Endothelial cell of umbilical vein (primary cell): ENCODE results near the gene NTF3.

Experiments used
- CTCF ChIP-seq, 2 donors: IDR thresholded peaks; 1 replicate in 1 of 2; 2 replicates in 1 of 2; pipeline ENCODE4 v1.5.1; 2011; ENCODE audit warnings: low read length in 2 of 2, mild to moderate bottlenecking in 2 of 2, moderate library complexity in 2 of 2, control low read depth in 1 of 2, inconsistent platforms in 1 of 2, low read depth in 1 of 2; ENCODE audit not compliant: insufficient read depth in 1 of 2; ENCODE audit errors: extremely low read depth in 1 of 2
- EZH2 ChIP-seq: IDR thresholded peaks from 2 replicates; pipeline ENCODE4 v1.6.1; 2012; ENCODE audit warnings: borderline replicate concordance, low read depth, mild to moderate bottlenecking, moderate library complexity, low read length, inconsistent platforms; ENCODE audit not compliant: severe bottlenecking
- GATA2 ChIP-seq: IDR thresholded peaks from 2 replicates; pipeline ENCODE4 v1.7.0; 2011; ENCODE audit warnings: low read depth, mild to moderate bottlenecking, moderate library complexity, mixed read lengths, low read length; ENCODE audit not compliant: insufficient read length, insufficient read depth
- JUN ChIP-seq: IDR thresholded peaks from 2 replicates; pipeline ENCODE4 v1.6.1; 2011; ENCODE audit warnings: borderline replicate concordance, low read depth; ENCODE audit not compliant: insufficient read length, insufficient read depth
- MYC ChIP-seq: IDR thresholded peaks from one replicate; pipeline ENCODE4 v1.6.1; 2011; ENCODE audit warnings: mild to moderate bottlenecking, low read depth, low read length
- POLR2A ChIP-seq: IDR thresholded peaks from 2 replicates; pipeline ENCODE4 v1.6.1; 2012; ENCODE audit warnings: low read depth, mild to moderate bottlenecking, control low read depth, low read length
- POLR2AphosphoS5 ChIP-seq: IDR thresholded peaks from 2 replicates; pipeline ENCODE4 v1.6.1; 2012; ENCODE audit warnings: low read depth, mild to moderate bottlenecking, control low read depth, low read length, moderate library complexity; ENCODE audit not compliant: insufficient read depth
- TF ChIP-seq, protein P1 (sequence below): IDR thresholded peaks from 2 replicates; pipeline ENCODE4 v1.6.1; 2011; ENCODE audit not compliant: insufficient read depth, insufficient read length

- TF ChIP-seq CTCF (IDR thresholded peaks at IDR 0.05; ENCODE audit: extremely low read depth in 1 of 2, insufficient read depth in 1 of 2, low read depth in 1 of 2, low read length in 2 of 2): no peak
- no peak for TF ChIP-seq POLR2AphosphoS5
- TF ChIP-seq, protein P1, sequence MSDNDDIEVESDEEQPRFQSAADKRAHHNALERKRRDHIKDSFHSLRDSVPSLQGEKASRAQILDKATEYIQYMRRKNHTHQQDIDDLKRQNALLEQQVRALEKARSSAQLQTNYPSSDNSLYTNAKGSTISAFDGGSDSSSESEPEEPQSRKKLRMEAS: no peak
- TF ChIP-seq POLR2A: no peak
- TF ChIP-seq EZH2: no peak
- no peak for TF ChIP-seq GATA2
- no peak for TF ChIP-seq MYC
- no peak for TF ChIP-seq JUN
Observed at GRCh38 chr12:5480218-5480937, 48.5 kb downstream of the NTF3 start.
